Body of pancreas (tissue), 4 donors: Measurements from ENCODE around the gene PHACTR3.

Source experiments
- CTCF ChIP-seq, 7 experiments: fragments of 450-650 bp in 4 of 7; fragments of 200-600 bp in 3 of 7; sonication (generic) in 3 of 7; IDR thresholded peaks; one replicate each; pipeline ENCODE4 v1.5.1; 2016 to 2019; ENCODE audit warnings: antibody characterized with exemption in 7 of 7
- POLR2A ChIP-seq, 3 donors: fragments of 450-650 bp; IDR thresholded peaks; one replicate each; pipeline ENCODE4 v1.6.1; 2016; ENCODE audit warnings: antibody characterized with exemption in 3 of 3, mild to moderate bottlenecking in 2 of 3

DNA sequence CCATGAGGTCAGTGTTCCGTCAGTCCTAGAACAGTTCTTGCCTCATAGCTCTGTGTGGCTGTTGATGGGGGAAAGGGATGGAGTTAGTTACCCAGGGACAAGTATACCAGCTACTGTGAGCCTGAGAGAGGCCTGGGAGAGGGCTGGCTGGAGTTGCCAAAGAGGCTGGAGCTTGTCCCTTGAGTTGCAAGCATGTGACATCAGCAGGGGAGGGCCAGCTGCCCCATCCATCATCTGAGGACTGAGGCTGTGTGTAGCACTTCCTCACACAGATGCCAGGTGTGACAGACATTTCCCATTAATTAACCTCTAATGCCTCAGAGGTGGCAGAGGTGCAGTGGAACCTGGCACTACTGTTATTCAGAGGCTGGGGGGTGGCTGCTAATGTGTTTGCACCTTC, 131.6 kb downstream of the PHACTR3 start:
- no peak for TF ChIP-seq POLR2A (IDR thresholded peaks at IDR 0.05)
- no peak for TF ChIP-seq CTCF (IDR thresholded peaks at IDR 0.05)
